ENCODE results near the gene PLA2R1.

The PLA2R1 gene

GRCh38 chr2:159902722-159903121, 159.7 kb downstream of the PLA2R1 start:
- in situ Hi-C loops (cut with HindIII; ENCODE audit: low pct_unique_long_range_greater_than_20kb, low sequenced_read_pairs), result no loop called here
- no peak for TF ChIP-seq JUND (IDR thresholded peaks at IDR 0.05; ENCODE audit: low read depth)
- DNase-seq (ENCODE audit: low read depth in 1 of 2, low spot score in 1 of 2), result no peak

GRCh38 chr2:159900343-159900742, 162.1 kb downstream of the PLA2R1 start:
- TF ChIP-seq JUND (IDR thresholded peaks at IDR 0.05; ENCODE audit: low read depth), result no peak
- DNase-seq (ENCODE audit: low read depth in 1 of 2, low spot score in 1 of 2), result no peak
- in situ Hi-C loops (cut with HindIII; ENCODE audit: low pct_unique_long_range_greater_than_20kb, low sequenced_read_pairs), result no loop called here

- TF ChIP-seq JUND (IDR thresholded peaks at IDR 0.05; ENCODE audit: low read depth), result no peak
- in situ Hi-C loops (cut with HindIII; ENCODE audit: low pct_unique_long_range_greater_than_20kb, low sequenced_read_pairs), result no loop called here
- DNase-seq (ENCODE audit: low read depth in 1 of 2, low spot score in 1 of 2), result no peak
These were observed 164.0 kb downstream of the PLA2R1 start for GRCh38 chr2:159898441-159898840.

- no peak for DNase-seq (ENCODE audit: low read depth in 1 of 2, low spot score in 1 of 2)
- in situ Hi-C loops (cut with HindIII; ENCODE audit: low pct_unique_long_range_greater_than_20kb, low sequenced_read_pairs), result no loop called here
- no peak for TF ChIP-seq JUND (IDR thresholded peaks at IDR 0.05; ENCODE audit: low read depth)
These were observed 164.7 kb downstream of the PLA2R1 start for GRCh38 chr2:159897720-159898119.

- TF ChIP-seq JUND (IDR thresholded peaks at IDR 0.05; ENCODE audit: low read depth), result no peak
- no peak for DNase-seq (ENCODE audit: low read depth in 1 of 2, low spot score in 1 of 2)
- in situ Hi-C loops (cut with HindIII; ENCODE audit: low pct_unique_long_range_greater_than_20kb, low sequenced_read_pairs), result no loop called here
These were observed 165.3 kb downstream of the PLA2R1 start for GRCh38 chr2:159897081-159897480.

- DNase-seq (ENCODE audit: low read depth in 1 of 2, low spot score in 1 of 2), result no peak
- in situ Hi-C loops (cut with HindIII; ENCODE audit: low pct_unique_long_range_greater_than_20kb, low sequenced_read_pairs), result no loop called here
- TF ChIP-seq JUND (IDR thresholded peaks at IDR 0.05; ENCODE audit: low read depth), result no peak
These were observed 167.0 kb downstream of the PLA2R1 start for GRCh38 chr2:159895258-159896065.

- TF ChIP-seq JUND (IDR thresholded peaks at IDR 0.05; ENCODE audit: low read depth), result no peak
- DNase-seq (ENCODE audit: low read depth in 1 of 2, low spot score in 1 of 2), result no peak
- in situ Hi-C loops (cut with HindIII; ENCODE audit: low pct_unique_long_range_greater_than_20kb, low sequenced_read_pairs), result no loop called here
These were observed 168.1 kb downstream of the PLA2R1 start for GRCh38 chr2:159894145-159894838.

- TF ChIP-seq JUND (IDR thresholded peaks at IDR 0.05; ENCODE audit: low read depth), result no peak
- no peak for DNase-seq (ENCODE audit: low read depth in 1 of 2, low spot score in 1 of 2)
- in situ Hi-C loops (cut with HindIII; ENCODE audit: low pct_unique_long_range_greater_than_20kb, low sequenced_read_pairs), result no loop called here
These were observed 169.2 kb downstream of the PLA2R1 start for GRCh38 chr2:159892990-159893810.

GRCh38 chr2:159891917-159892730, 170.3 kb downstream of the PLA2R1 start:
- in situ Hi-C loops (cut with HindIII; ENCODE audit: low pct_unique_long_range_greater_than_20kb, low sequenced_read_pairs), result no loop called here
- DNase-seq (ENCODE audit: low read depth in 1 of 2, low spot score in 1 of 2), result no peak
- TF ChIP-seq JUND (IDR thresholded peaks at IDR 0.05; ENCODE audit: low read depth), result no peak

- in situ Hi-C loops (cut with HindIII; ENCODE audit: low pct_unique_long_range_greater_than_20kb, low sequenced_read_pairs), result no loop called here
- no peak for TF ChIP-seq JUND (IDR thresholded peaks at IDR 0.05; ENCODE audit: low read depth)
- no peak for DNase-seq (ENCODE audit: low read depth in 1 of 2, low spot score in 1 of 2)
These were observed 171.2 kb downstream of the PLA2R1 start for GRCh38 chr2:159891267-159891588.

GRCh38 chr2:159890551-159891266, 171.7 kb downstream of the PLA2R1 start:
- no peak for TF ChIP-seq JUND (IDR thresholded peaks at IDR 0.05; ENCODE audit: low read depth)
- in situ Hi-C loops (cut with HindIII; ENCODE audit: low pct_unique_long_range_greater_than_20kb, low sequenced_read_pairs), result no loop called here
- DNase-seq (ENCODE audit: low read depth in 1 of 2, low spot score in 1 of 2), result no peak

Measured in T47D (cell line).